Rectal smooth muscle tissue (tissue), 1 donor: ENCODE results near the gene MFAP3.
"Not testable (repeated sequence)": the region's sequence is repeated elsewhere in the genome, so short reads cannot be mapped to it uniquely, and the experiment has no call there.

ENCODE experiments used
- H3K27ac ChIP-seq: one replicate; pipeline ENCODE4 v1.7.0; 2013; ENCODE audit warnings: low read depth, low read length, inconsistent platforms
- H3K27me3 ChIP-seq: one replicate; pipeline ENCODE4 v1.7.0; 2013; ENCODE audit warnings: low read length; ENCODE audit not compliant: control insufficient read depth, insufficient read depth
- H3K36me3 ChIP-seq: one replicate; pipeline ENCODE4 v1.7.0; 2013; ENCODE audit warnings: low read length; ENCODE audit not compliant: control insufficient read depth, insufficient read depth
- H3K4me1 ChIP-seq: one replicate; pipeline ENCODE4 v1.7.0; 2013; ENCODE audit warnings: low read length; ENCODE audit not compliant: control insufficient read depth, insufficient read depth
- H3K4me3 ChIP-seq: one replicate; pipeline ENCODE4 v1.7.0; 2013; ENCODE audit warnings: low read length
- H3K9ac ChIP-seq: one replicate; pipeline ENCODE4 v1.7.0; 2013; ENCODE audit warnings: low read length

The MFAP3 gene

DNA sequence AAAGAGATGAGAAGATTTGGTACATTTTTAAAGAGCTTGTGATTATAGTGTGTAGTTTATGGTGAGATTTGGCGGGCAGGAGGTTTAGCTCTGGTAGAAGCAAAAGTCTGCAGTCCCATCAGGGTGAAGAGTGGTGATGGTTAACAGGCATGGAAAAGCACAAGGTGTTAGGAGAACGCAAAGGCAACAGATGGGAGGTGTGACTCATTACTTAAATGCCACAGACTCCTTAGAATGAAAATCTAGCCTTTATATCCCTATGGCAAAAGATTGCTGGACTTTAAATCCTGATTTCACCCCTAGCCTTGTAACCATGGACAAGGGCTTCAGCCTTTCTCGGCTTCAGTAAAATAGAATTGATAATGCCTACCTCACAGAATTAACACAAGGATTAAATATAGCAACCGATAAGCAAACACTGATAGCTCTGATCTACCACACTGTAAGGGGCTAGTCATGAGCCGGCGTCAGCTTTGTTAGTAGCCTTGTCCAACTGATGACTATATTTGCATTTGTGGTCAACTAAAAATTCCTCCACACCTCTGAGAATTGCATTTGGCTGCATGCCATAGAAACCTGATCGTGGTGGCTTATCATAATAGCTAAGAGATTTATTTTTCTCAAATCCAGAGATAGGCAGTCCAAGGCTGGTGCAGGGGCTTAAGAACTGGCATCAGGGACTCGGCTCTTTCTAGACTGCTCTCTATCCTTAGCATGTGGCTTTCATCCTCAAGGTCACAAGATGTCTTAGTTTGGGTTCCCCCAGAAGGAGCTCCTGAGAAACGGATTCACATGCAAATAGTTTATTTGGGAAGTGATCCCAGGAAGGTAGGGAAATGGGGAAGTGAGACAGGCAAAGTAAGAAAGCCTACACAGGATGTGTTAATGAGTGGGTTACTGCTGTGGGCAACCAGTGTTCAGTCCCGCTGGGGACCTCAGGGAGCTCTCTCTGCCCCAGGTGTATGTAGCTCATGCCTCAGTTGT, 19.6 kb downstream of the MFAP3 start:
- Histone ChIP-seq H3K36me3 (no peaks in the 10 kb centered on the region), H3K27ac (no peak overlapping the region), H3K4me3 (no peak overlapping the region), H3K9ac (no peak overlapping the region), H3K27me3 (no peaks in the 10 kb centered on the region), H3K4me1 (no peaks in the 10 kb centered on the region)

DNA sequence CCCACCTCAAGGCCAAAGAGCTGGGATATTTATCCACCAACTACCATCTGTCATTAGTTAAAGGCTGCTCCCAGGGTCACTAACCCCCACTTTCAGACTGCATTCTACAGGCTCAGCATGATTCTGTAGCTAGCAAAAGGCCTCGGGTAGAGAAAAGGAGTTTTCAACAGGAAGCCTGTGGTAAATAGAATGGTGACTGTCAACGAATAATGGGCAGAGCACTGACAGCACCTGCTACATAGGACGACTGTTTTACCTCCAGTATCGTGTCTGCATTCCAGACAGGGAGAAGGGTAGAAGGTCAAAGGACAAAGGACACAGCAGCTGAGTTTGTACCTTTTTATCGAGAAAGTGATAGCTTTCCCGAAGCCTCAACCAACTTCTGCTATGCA, 20.3 kb downstream of the MFAP3 start:
- Histone ChIP-seq H3K4me1 (no peaks in the 10 kb centered on the region), H3K27ac (no peak overlapping the region)

GRCh38 chr5:154059583-154059982, 20.8 kb downstream of the MFAP3 start:
- H3K27me3 ChIP-seq, result no peaks in the 10 kb centered on the region
- H3K9ac ChIP-seq, result no peak overlapping the region
- H3K4me1 ChIP-seq, result no peaks in the 10 kb centered on the region
- H3K27ac ChIP-seq, result no peak overlapping the region
- no peak overlapping the region for H3K4me3 ChIP-seq
- no peaks in the 10 kb centered on the region for H3K36me3 ChIP-seq

More for the DNA sequence above, 20.3 kb downstream of the MFAP3 start:
- Histone ChIP-seq H3K4me3 (no peak overlapping the region), H3K27me3 (no peaks in the 10 kb centered on the region), H3K9ac (no peak overlapping the region), H3K36me3 (no peaks in the 10 kb centered on the region)

GRCh38 chr5:154060606-154061005, 21.8 kb downstream of the MFAP3 start:
- H3K4me1 ChIP-seq, result no peaks in the 10 kb centered on the region
- no peaks in the 10 kb centered on the region for H3K27me3 ChIP-seq
- H3K27ac ChIP-seq, result no peak overlapping the region
- no peaks in the 10 kb centered on the region for H3K36me3 ChIP-seq
- H3K9ac ChIP-seq, result no peak overlapping the region
- no peak overlapping the region for H3K4me3 ChIP-seq

GRCh38 chr5:154063372-154063771, 24.6 kb downstream of the MFAP3 start:
- Histone ChIP-seq H3K36me3 (no peaks in the 10 kb centered on the region), H3K9ac (no peak overlapping the region), H3K4me1 (no peaks in the 10 kb centered on the region), H3K4me3 (no peak overlapping the region), H3K27ac (no peak overlapping the region), H3K27me3 (no peaks in the 10 kb centered on the region)

GRCh38 chr5:154065971-154066370, 27.2 kb downstream of the MFAP3 start:
- H3K4me1 ChIP-seq, result no peaks in the 10 kb centered on the region
- H3K4me3 ChIP-seq, result no peak overlapping the region
- no peaks in the 10 kb centered on the region for H3K36me3 ChIP-seq
- no peak overlapping the region for H3K27ac ChIP-seq
- no peaks in the 10 kb centered on the region for H3K27me3 ChIP-seq
- no peak overlapping the region for H3K9ac ChIP-seq

GRCh38 chr5:154069854-154070253, 31.1 kb downstream of the MFAP3 start:
- H3K27ac ChIP-seq, result not testable (repeated sequence)

DNA sequence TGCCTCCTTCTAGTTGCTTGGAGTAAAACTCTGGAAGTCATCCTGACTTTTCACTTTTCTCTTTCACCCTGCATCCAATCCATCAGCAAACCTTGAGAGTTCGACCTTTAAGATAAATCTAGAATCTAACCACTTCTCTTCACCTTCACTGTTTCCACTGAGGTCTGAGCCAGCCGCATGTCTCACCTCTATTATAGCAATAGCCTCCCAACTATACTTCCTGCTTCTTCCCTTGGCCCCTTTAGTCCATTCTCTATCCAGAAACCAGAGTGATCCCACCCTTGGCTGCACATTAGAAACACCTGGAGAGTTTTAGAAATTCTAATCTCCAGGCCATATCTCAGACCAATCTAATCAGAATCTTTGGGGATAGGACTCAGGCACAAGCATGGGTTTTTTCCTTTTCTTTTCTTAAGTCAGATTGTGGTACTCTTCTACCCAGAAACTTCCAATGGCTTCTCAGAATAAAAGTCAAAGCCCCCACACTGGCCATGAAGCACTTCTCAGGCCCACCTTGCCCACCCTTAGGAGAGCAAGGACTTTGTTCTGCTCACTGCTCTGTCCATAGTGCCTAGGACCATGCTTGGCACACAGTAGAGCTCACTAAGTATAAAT, 33.1 kb downstream of the MFAP3 start:
- H3K4me3 ChIP-seq, result no peak overlapping the region
- no peak overlapping the region for H3K27ac ChIP-seq
- H3K4me1 ChIP-seq, result no peaks in the 10 kb centered on the region
- H3K27me3 ChIP-seq, result no peaks in the 10 kb centered on the region
- H3K9ac ChIP-seq, result no peak overlapping the region
- H3K36me3 ChIP-seq, result no peaks in the 10 kb centered on the region

More at GRCh38 chr5:154069854-154070253, 31.1 kb downstream of the MFAP3 start:
- not testable (repeated sequence) for H3K9ac ChIP-seq, H3K4me1 ChIP-seq, H3K4me3 ChIP-seq, H3K27me3 ChIP-seq, H3K36me3 ChIP-seq

GRCh38 chr5:154072414-154073171, 33.8 kb downstream of the MFAP3 start:
- no peaks in the 10 kb centered on the region for H3K4me1 ChIP-seq
- no peaks in the 10 kb centered on the region for H3K36me3 ChIP-seq
- H3K27me3 ChIP-seq, result no peaks in the 10 kb centered on the region
- no peak overlapping the region for H3K9ac ChIP-seq
- no peak overlapping the region for H3K27ac ChIP-seq
- no peak overlapping the region for H3K4me3 ChIP-seq

GRCh38 chr5:154076240-154076922, 37.6 kb downstream of the MFAP3 start:
- Histone ChIP-seq H3K27me3 (no peaks in the 10 kb centered on the region), H3K9ac (no peak overlapping the region), H3K4me1 (no peaks in the 10 kb centered on the region), H3K36me3 (no peaks in the 10 kb centered on the region), H3K4me3 (no peak overlapping the region), H3K27ac (no peak overlapping the region)

DNA sequence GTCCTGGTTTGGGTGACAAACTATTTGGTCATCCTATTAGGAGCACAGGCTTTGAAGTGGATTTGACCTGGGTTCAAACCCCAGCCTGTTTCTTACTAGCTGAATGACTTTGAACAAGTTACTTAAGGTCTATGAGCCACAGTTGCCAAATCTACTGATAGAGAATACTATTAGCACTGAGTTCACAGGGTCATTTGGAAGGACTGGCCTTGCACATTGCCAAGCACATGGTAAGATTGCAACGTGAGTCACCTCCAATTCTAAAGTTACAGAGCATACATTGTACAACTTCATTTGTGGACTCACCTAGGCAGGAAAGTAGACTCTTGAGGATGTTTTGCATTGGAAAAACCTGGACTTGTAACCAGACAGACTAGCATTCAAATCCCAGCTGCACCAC, 38.9 kb downstream of the MFAP3 start:
- no peaks in the 10 kb centered on the region for H3K4me1 ChIP-seq
- no peak overlapping the region for H3K27ac ChIP-seq
- no peak overlapping the region for H3K9ac ChIP-seq
- no peaks in the 10 kb centered on the region for H3K36me3 ChIP-seq
- H3K4me3 ChIP-seq, result no peak overlapping the region
- no peaks in the 10 kb centered on the region for H3K27me3 ChIP-seq

GRCh38 chr5:154078272-154078671, 39.5 kb downstream of the MFAP3 start:
- Histone ChIP-seq H3K9ac (no peak overlapping the region), H3K4me3 (no peak overlapping the region), H3K4me1 (no peaks in the 10 kb centered on the region), H3K27ac (no peak overlapping the region), H3K27me3 (no peaks in the 10 kb centered on the region), H3K36me3 (no peaks in the 10 kb centered on the region)
